KMS-11 (cell line): ENCODE measurements around the gene LPP.

Source experiments
- H2AFZ ChIP-seq: fragments of 200-600 bp; sonication (generic); 2 replicates; pipeline ENCODE4 v1.6.1; 2016; ENCODE audit warnings: antibody characterized with exemption, mixed run types, low read depth
- H3K27ac ChIP-seq: fragments of 200-600 bp; sonication (generic); 2 replicates; pipeline ENCODE4 v1.6.1; 2016; ENCODE audit warnings: mild to moderate bottlenecking, mixed run types
- H3K27me3 ChIP-seq: fragments of 200-600 bp; sonication (generic); 2 replicates; pipeline ENCODE4 v1.6.1; 2017; ENCODE audit warnings: mild to moderate bottlenecking, low read depth, mixed run types, moderate library complexity; ENCODE audit not compliant: insufficient read depth
- H3K36me3 ChIP-seq: fragments of 200-600 bp; sonication (generic); 2 replicates; pipeline ENCODE4 v1.6.1; 2017; ENCODE audit warnings: mild to moderate bottlenecking, mixed run types; ENCODE audit not compliant: insufficient read depth
- H3K4me1 ChIP-seq: fragments of 200-600 bp; sonication (generic); 2 replicates; pipeline ENCODE4 v1.6.1; 2016; ENCODE audit warnings: mild to moderate bottlenecking, low read depth, mixed run types; ENCODE audit not compliant: poor library complexity, severe bottlenecking
- H3K4me2 ChIP-seq: fragments of 200-600 bp; sonication (generic); 2 replicates; pipeline ENCODE4 v1.7.0; 2016; ENCODE audit warnings: mild to moderate bottlenecking, mixed run types
- H3K4me3 ChIP-seq: fragments of 200-600 bp; sonication (generic); IDR thresholded peaks from 2 replicates; pipeline ENCODE4 v1.6.1; 2017; ENCODE audit warnings: low read depth, low read length, mixed read lengths; ENCODE audit not compliant: insufficient read depth
- H3K79me2 ChIP-seq: fragments of 200-600 bp; sonication (generic); 2 replicates; pipeline ENCODE4 v1.6.1; 2016; ENCODE audit warnings: low read depth, mixed run types; ENCODE audit not compliant: insufficient read depth
- H3K9ac ChIP-seq: fragments of 200-600 bp; sonication (generic); 2 replicates; pipeline ENCODE4 v1.6.1; 2016; ENCODE audit warnings: mild to moderate bottlenecking, mixed run types
- H4K20me1 ChIP-seq: fragments of 200-600 bp; sonication (generic); 2 replicates; pipeline ENCODE4 v1.6.1; 2016; ENCODE audit warnings: mild to moderate bottlenecking, mixed run types; ENCODE audit not compliant: insufficient read depth
- CTCF ChIP-seq: fragments of 200-600 bp; sonication (generic); conservative IDR thresholded peaks from 2 replicates; pipeline ENCODE4 v1.6.1; 2017; ENCODE audit warnings: low read depth, mild to moderate bottlenecking, antibody characterized with exemption, low read length, moderate library complexity, mixed read lengths

LPP gene

GRCh38 chr3:188754267-188754666 lies 600.3 kb downstream of the LPP start:
- TF ChIP-seq CTCF = no peak
- H2AFZ ChIP-seq = no peak overlapping the region
- no peaks in the 10 kb centered on the region for H3K79me2 ChIP-seq
- no peak overlapping the region for H3K9ac ChIP-seq
- H3K27me3 ChIP-seq = no peaks in the 10 kb centered on the region
- H3K4me3 ChIP-seq = no peak overlapping the region
- no peaks in the 10 kb centered on the region for H4K20me1 ChIP-seq
- no peak overlapping the region for H3K27ac ChIP-seq
- H3K36me3 ChIP-seq = no peaks in the 10 kb centered on the region
- peaks cover 10% of the 10 kb centered on the region for H3K4me1 ChIP-seq
- no peak overlapping the region for H3K4me2 ChIP-seq

- TF ChIP-seq CTCF = no peak
- Histone ChIP-seq H3K36me3 (no peaks in the 10 kb centered on the region), H2AFZ (no peak overlapping the region), H3K9ac (no peak overlapping the region), H3K4me2 (no peak overlapping the region), H3K79me2 (no peaks in the 10 kb centered on the region), H3K27me3 (no peaks in the 10 kb centered on the region), H4K20me1 (no peaks in the 10 kb centered on the region), H3K4me3 (no peak overlapping the region), H3K4me1 (peaks cover 10% of the 10 kb centered on the region), H3K27ac (no peak overlapping the region)
Measured at GRCh38 chr3:188756241-188756640, 602.3 kb downstream of the LPP start.

- no peaks in the 10 kb centered on the region for H3K27me3 ChIP-seq
- TF ChIP-seq CTCF = no peak
- no peaks in the 10 kb centered on the region for H3K36me3 ChIP-seq
- no peak overlapping the region for H3K4me2 ChIP-seq
- no peaks in the 10 kb centered on the region for H3K79me2 ChIP-seq
- no peaks in the 10 kb centered on the region for H3K4me1 ChIP-seq
- no peak overlapping the region for H3K9ac ChIP-seq
- no peak overlapping the region for H2AFZ ChIP-seq
- no peaks in the 10 kb centered on the region for H4K20me1 ChIP-seq
- no peak overlapping the region for H3K4me3 ChIP-seq
- no peak overlapping the region for H3K27ac ChIP-seq
Measured at GRCh38 chr3:188759336-188760005, 605.5 kb downstream of the LPP start.

- Histone ChIP-seq H3K36me3 (no peaks in the 10 kb centered on the region), H3K4me3 (no peak overlapping the region), H2AFZ (no peak overlapping the region), H3K27ac (no peak overlapping the region), H3K79me2 (no peaks in the 10 kb centered on the region), H3K27me3 (no peaks in the 10 kb centered on the region), H3K4me2 (no peak overlapping the region), H4K20me1 (no peaks in the 10 kb centered on the region), H3K9ac (no peak overlapping the region), H3K4me1 (no peaks in the 10 kb centered on the region)
- TF ChIP-seq CTCF = no peak
Measured at GRCh38 chr3:188760408-188760807, 606.5 kb downstream of the LPP start.
